PC-3 (cell line): ENCODE data around the gene TTC14. TPM values are rescaled to one million over a fixed set of nuclear protein-coding genes. Genes with fewer than 3 reads are reported as not detected.

Source experiments
- ATAC-seq: fragments of 200-7000 bp; cut with Tn5 transposase; 2 replicates; pipeline ENCODE4 v1.9.1; 2020; ENCODE audit warnings: mild to moderate bottlenecking, moderate library complexity
- BruUV-seq: library from RNA; stranded (reverse); fragments of 400-500 nt; replicated peaks from 2 replicates; lab custom pipeline; 2021; lab: Mats Ljungman, UMichigan
- CTCF ChIA-PET: fragments of 300-600 bp; sonication (Branson Sonifier 250); formaldehyde crosslinking; loops from one replicate; lab custom pipeline; 2022; ENCODE audit warnings: antibody characterized with exemption; lab: Charles Lee
- POLR2A ChIA-PET: fragments of 300-600 bp; sonication (Branson Sonifier 250); formaldehyde crosslinking; loops from one replicate; lab custom pipeline; 2022; ENCODE audit warnings: antibody characterized with exemption; ENCODE audit not compliant: unreplicated experiment; lab: Charles Lee
- DNase-seq: peaks from one replicate; pipeline ENCODE4 v3.0.0-alpha.2; 2015
- H2AFZ ChIP-seq: fragments of 300-600 bp; sonication (generic); 2 replicates; pipeline ENCODE4 v1.6.0; 2016; ENCODE audit warnings: antibody characterized with exemption, low read length
- H3F3A ChIP-seq: fragments of 300-600 bp; sonication (generic); one replicate; pipeline ENCODE4 v1.6.0; 2017; ENCODE audit warnings: antibody characterized with exemption, low read length, control low read depth, mild to moderate bottlenecking; ENCODE audit not compliant: unreplicated experiment
- H3K27ac ChIP-seq: fragments of 300-600 bp; sonication (generic); 2 replicates; pipeline ENCODE4 v1.5.1; 2016; ENCODE audit warnings: mild to moderate bottlenecking, low read length
- H3K27me3 ChIP-seq: fragments of 300-600 bp; sonication (generic); 2 replicates; pipeline ENCODE4 v1.6.1; 2016; ENCODE audit warnings: low read length, mixed read lengths
- H3K36me3 ChIP-seq: fragments of 300-600 bp; sonication (generic); 2 replicates; pipeline ENCODE4 v1.6.1; 2016; ENCODE audit warnings: low read depth, mixed run types, low read length, mixed read lengths
- H3K4me1 ChIP-seq: fragments of 300-600 bp; sonication (generic); 2 replicates; pipeline ENCODE4 v1.5.1; 2016; ENCODE audit warnings: low read length; ENCODE audit not compliant: insufficient read depth
- H3K4me2 ChIP-seq: fragments of 300-600 bp; sonication (generic); 2 replicates; pipeline ENCODE4 v1.6.0; 2016; ENCODE audit warnings: low read length
- H3K4me3 ChIP-seq: fragments of 300-600 bp; sonication (generic); 2 replicates; pipeline ENCODE4 v1.5.1; 2016; ENCODE audit warnings: mild to moderate bottlenecking, low read length, mixed read lengths
- H3K79me2 ChIP-seq: fragments of 300-600 bp; sonication (generic); 2 replicates; pipeline ENCODE4 v1.6.1; 2017; ENCODE audit warnings: low read length, mixed read lengths
- H3K9ac ChIP-seq: fragments of 300-600 bp; sonication (generic); 2 replicates; pipeline ENCODE4 v1.6.0; 2016; ENCODE audit warnings: mild to moderate bottlenecking, low read length
- H3K9me2 ChIP-seq: fragments of 300-600 bp; sonication (generic); replicated peaks from 2 replicates; pipeline ENCODE4 v1.6.1; 2016; ENCODE audit warnings: mixed run types, low read length, mixed read lengths
- H3K9me3 ChIP-seq: fragments of 300-600 bp; sonication (generic); 2 replicates; pipeline ENCODE4 v1.6.1; 2016; ENCODE audit warnings: low read length, mixed read lengths
- H4K20me1 ChIP-seq: fragments of 300-600 bp; sonication (generic); 2 replicates; pipeline ENCODE4 v1.6.1; 2016; ENCODE audit warnings: low read length, mixed read lengths
- EZH2 ChIP-seq: fragments of 300-600 bp; sonication (generic); IDR thresholded peaks from one replicate; pipeline ENCODE4 v1.6.1; 2017; ENCODE audit warnings: antibody characterized with exemption, mild to moderate bottlenecking, low read length; ENCODE audit not compliant: unreplicated experiment
- EZH2phosphoT487 ChIP-seq: fragments of 300-600 bp; sonication (generic); IDR thresholded peaks from 2 replicates; pipeline ENCODE4 v1.6.1; 2018; ENCODE audit warnings: mild to moderate bottlenecking, antibody characterized with exemption, low read length, borderline replicate concordance
- intact Hi-C: fragments of 100-400 bp; cut with micrococcal nuclease; formaldehyde crosslinking; loops from 2 replicates; pipeline ENCODE4 v1.9.0; 2023
- total RNA-seq: library from RNA; depleted of rRNA; stranded (reverse); fragments of >200 nt; gene quantifications from 2 replicates; pipeline ENCODE4 v1.2.3, GENCODE V29; 2014; rRNA removed
- TF ChIP-seq, protein P1 (sequence below): fragments of 300-600 bp; sonication (generic); conservative IDR thresholded peaks from 2 replicates; pipeline ENCODE4 v1.5.1; 2017; ENCODE audit warnings: antibody characterized with exemption, low read depth, mild to moderate bottlenecking, low read length

The TTC14 gene
- total RNA-seq, 1 experiment from 2014 or later = 18.0 TPM

- intact Hi-C loops = no loop called here
- H3K27ac ChIP-seq = no peak overlapping the region
- no peaks in the 10 kb centered on the region for H3K9me2 ChIP-seq
- ATAC-seq = no peak
- ChIA-PET CTCF (no interaction called here), POLR2A (no interaction called here)
- H3K4me1 ChIP-seq = no peaks in the 10 kb centered on the region
- H3K27me3 ChIP-seq = peaks cover 37% of the 10 kb centered on the region
- TF ChIP-seq EZH2 (no peak), EZH2phosphoT487 (no peak)
- TF ChIP-seq, protein P1, sequence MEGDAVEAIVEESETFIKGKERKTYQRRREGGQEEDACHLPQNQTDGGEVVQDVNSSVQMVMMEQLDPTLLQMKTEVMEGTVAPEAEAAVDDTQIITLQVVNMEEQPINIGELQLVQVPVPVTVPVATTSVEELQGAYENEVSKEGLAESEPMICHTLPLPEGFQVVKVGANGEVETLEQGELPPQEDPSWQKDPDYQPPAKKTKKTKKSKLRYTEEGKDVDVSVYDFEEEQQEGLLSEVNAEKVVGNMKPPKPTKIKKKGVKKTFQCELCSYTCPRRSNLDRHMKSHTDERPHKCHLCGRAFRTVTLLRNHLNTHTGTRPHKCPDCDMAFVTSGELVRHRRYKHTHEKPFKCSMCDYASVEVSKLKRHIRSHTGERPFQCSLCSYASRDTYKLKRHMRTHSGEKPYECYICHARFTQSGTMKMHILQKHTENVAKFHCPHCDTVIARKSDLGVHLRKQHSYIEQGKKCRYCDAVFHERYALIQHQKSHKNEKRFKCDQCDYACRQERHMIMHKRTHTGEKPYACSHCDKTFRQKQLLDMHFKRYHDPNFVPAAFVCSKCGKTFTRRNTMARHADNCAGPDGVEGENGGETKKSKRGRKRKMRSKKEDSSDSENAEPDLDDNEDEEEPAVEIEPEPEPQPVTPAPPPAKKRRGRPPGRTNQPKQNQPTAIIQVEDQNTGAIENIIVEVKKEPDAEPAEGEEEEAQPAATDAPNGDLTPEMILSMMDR = no peak
- H2AFZ ChIP-seq = no peak overlapping the region
- H3K9ac ChIP-seq = no peak overlapping the region
- no peaks in the 10 kb centered on the region for H4K20me1 ChIP-seq
- no peaks in the 10 kb centered on the region for H3K9me3 ChIP-seq
- no peaks in the 10 kb centered on the region for H3K79me2 ChIP-seq
- no TSS peak for BruUV-seq
- no peaks in the 10 kb centered on the region for H3K36me3 ChIP-seq
- DNase-seq = no peak
- H3F3A ChIP-seq = no peaks in the 10 kb centered on the region
- H3K4me3 ChIP-seq = no peak overlapping the region
- H3K4me2 ChIP-seq = peak overlapping the region; percentile 33
These were observed 55.1 kb downstream of the TTC14 start for GRCh38 chr3:180657094-180657493.

Other genes with a start within 250 kb of the TTC14 start
- gene CCDC39, start 77.3 kb downstream of the TTC14 start, total RNA-seq = 0.04 TPM in 1 of 2 replicates, not detected in the other